Type B pancreatic cell (in vitro differentiated cells): ENCODE results near the gene ZNF43. TPM values are rescaled to one million over a fixed set of nuclear protein-coding genes. Genes with fewer than 3 reads are reported as not detected.
"Not testable (repeated sequence)": the region's sequence is repeated elsewhere in the genome, so short reads cannot be mapped to it uniquely, and the experiment has no call there.

Experiments used
- DNase-seq: peaks from one replicate; pipeline ENCODE4 v3.0.0; 2021; ENCODE audit warnings: mixed read lengths; ENCODE audit not compliant: unreplicated experiment; ENCODE audit errors: extremely low spot score
- H3K27ac Mint-ChIP-seq: 2 replicates; pipeline ENCODE4 v1.8.0; 2021; ENCODE audit warnings: mild to moderate bottlenecking, mixed read lengths
- H3K27me3 Mint-ChIP-seq: 2 replicates; pipeline ENCODE4 v1.8.0; 2021; ENCODE audit warnings: mixed read lengths
- H3K36me3 Mint-ChIP-seq: 2 replicates; pipeline ENCODE4 v1.8.0; 2021; ENCODE audit warnings: mixed read lengths
- H3K4me1 Mint-ChIP-seq: one replicate; pipeline ENCODE4 v1.8.0; 2021; ENCODE audit warnings: mixed read lengths; ENCODE audit not compliant: unreplicated experiment
- H3K4me3 Mint-ChIP-seq: 2 replicates; pipeline ENCODE4 v1.8.0; 2021; ENCODE audit warnings: mild to moderate bottlenecking, mixed read lengths
- H3K9me3 Mint-ChIP-seq: 2 replicates; pipeline ENCODE4 v1.8.0; 2021; ENCODE audit warnings: mixed read lengths
- CTCF ChIP-seq: fragments of 200-600 bp; sonication (generic); conservative IDR thresholded peaks from 2 replicates; pipeline ENCODE4 v1.5.0; 2021; ENCODE audit warnings: antibody characterized with exemption, mild to moderate bottlenecking
- total RNA-seq: library from RNA; stranded (reverse); gene quantifications from 2 replicates; pipeline ENCODE4 v1.2.1, GENCODE V29; 2021; ENCODE audit warnings: low replicate concordance

The ZNF43 gene
- total RNA-seq, 1 donor from 2014 or later: 53.9 TPM

- Mint-ChIP-seq H3K4me1 (peaks cover 3% of the 10 kb centered on the region), H3K4me3 (peak overlapping the region; percentile 76), H3K36me3 (peaks cover 38% of the 10 kb centered on the region), H3K27ac (peak overlapping the region; percentile 18), H3K27me3 (no peaks in the 10 kb centered on the region), H3K9me3 (peaks cover 15% of the 10 kb centered on the region)
- TF ChIP-seq CTCF: no peak
- DNase-seq: no peak
These were observed 2.2 kb downstream of the ZNF43 start for GRCh38 chr19:21833733-21834132.

GRCh38 chr19:21824679-21825078 lies 11.3 kb downstream of the ZNF43 start:
- Mint-ChIP-seq H3K27me3 (no peaks in the 10 kb centered on the region), H3K9me3 (peaks cover 11% of the 10 kb centered on the region), H3K36me3 (peaks cover 47% of the 10 kb centered on the region), H3K4me1 (no peaks in the 10 kb centered on the region), H3K27ac (no peak overlapping the region), H3K4me3 (no peak overlapping the region)
- TF ChIP-seq CTCF: no peak
- DNase-seq: no peak

GRCh38 chr19:21823224-21823623 lies 12.8 kb downstream of the ZNF43 start:
- H3K9me3 Mint-ChIP-seq: peaks cover 16% of the 10 kb centered on the region
- no peaks in the 10 kb centered on the region for H3K27me3 Mint-ChIP-seq
- H3K4me1 Mint-ChIP-seq: no peaks in the 10 kb centered on the region
- no peak overlapping the region for H3K27ac Mint-ChIP-seq
- peaks cover 55% of the 10 kb centered on the region for H3K36me3 Mint-ChIP-seq
- H3K4me3 Mint-ChIP-seq: no peak overlapping the region
- no peak for DNase-seq
- no peak for TF ChIP-seq CTCF

- no peaks in the 10 kb centered on the region for H3K27me3 Mint-ChIP-seq
- H3K4me1 Mint-ChIP-seq: no peaks in the 10 kb centered on the region
- TF ChIP-seq CTCF: no peak
- no peak overlapping the region for H3K27ac Mint-ChIP-seq
- H3K9me3 Mint-ChIP-seq: peaks cover 27% of the 10 kb centered on the region
- no peak overlapping the region for H3K4me3 Mint-ChIP-seq
- H3K36me3 Mint-ChIP-seq: peaks cover 69% of the 10 kb centered on the region
- no peak for DNase-seq
These were observed 23.5 kb downstream of the ZNF43 start for GRCh38 chr19:21812448-21812847.

GRCh38 chr19:21808400-21809000 lies 27.5 kb downstream of the ZNF43 start:
- not testable (repeated sequence) for DNase-seq, H3K27me3 Mint-ChIP-seq, H3K4me1 Mint-ChIP-seq, H3K4me3 Mint-ChIP-seq, H3K27ac Mint-ChIP-seq
- H3K36me3 Mint-ChIP-seq: peaks cover 51% of the 10 kb centered on the region
- peaks cover 27% of the 10 kb centered on the region for H3K9me3 Mint-ChIP-seq

GRCh38 chr19:21789466-21790085 lies 46.4 kb downstream of the ZNF43 start:
- TF ChIP-seq CTCF: no peak
- Mint-ChIP-seq H3K27ac (no peak overlapping the region), H3K36me3 (no peaks in the 10 kb centered on the region), H3K27me3 (no peaks in the 10 kb centered on the region), H3K9me3 (peaks cover 11% of the 10 kb centered on the region), H3K4me1 (no peaks in the 10 kb centered on the region), H3K4me3 (no peak overlapping the region)
- no peak for DNase-seq
